Retinal pigment epithelial cell (primary cell): ENCODE measurements around the gene MARS1.

Experiments used
- DNase-seq: peaks from one replicate; pipeline ENCODE4 v3.0.0-alpha.2; 2010; ENCODE audit warnings: low read depth
- H3K4me3 ChIP-seq: 2 replicates; pipeline ENCODE4 v1.5.1; 2011; ENCODE audit warnings: mild to moderate bottlenecking, low read length, control low read depth, moderate library complexity
- TF ChIP-seq, protein P1 (sequence below): conservative IDR thresholded peaks from 2 replicates; pipeline ENCODE4 v1.5.1; 2011; ENCODE audit warnings: low read depth, low read length, control low read depth, inconsistent platforms

The MARS1 gene

DNA sequence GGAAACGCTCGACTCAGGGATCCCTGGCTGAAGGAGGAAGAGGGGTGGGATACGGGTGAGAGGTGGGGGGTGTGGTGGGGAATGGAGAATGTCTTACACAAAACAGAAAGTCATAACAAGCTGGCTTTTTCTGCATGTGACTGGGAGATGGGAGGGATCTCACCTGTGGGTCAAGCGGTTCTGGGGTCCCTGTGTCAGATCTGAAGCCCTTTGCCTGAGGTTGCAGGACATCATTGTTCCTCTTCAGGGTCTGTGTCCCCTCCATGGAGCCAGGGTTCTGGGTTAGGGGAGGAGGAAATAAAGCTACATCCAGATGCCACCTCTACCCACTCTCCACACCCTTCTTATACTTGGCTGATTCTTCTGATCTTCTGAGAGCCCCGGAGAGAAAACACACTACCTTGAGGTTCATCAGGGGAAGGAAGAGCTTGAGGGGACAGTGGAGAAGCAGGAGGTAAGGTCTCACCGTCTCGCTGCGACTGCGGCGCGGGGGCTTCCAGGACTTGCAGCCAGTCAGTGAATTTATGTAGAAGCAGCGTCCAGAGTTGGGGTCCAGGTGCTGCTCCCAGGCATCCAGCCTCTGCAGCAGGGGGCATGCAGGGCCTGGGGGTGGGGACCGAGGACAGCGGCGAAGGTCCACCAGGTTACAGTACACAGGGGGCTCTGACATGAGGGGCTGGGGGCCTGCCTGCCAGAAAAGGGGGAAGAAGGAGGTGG, 10.7 kb upstream of the MARS1 start:
- DNase-seq, result no peak
- H3K4me3 ChIP-seq, result no peak overlapping the region
- TF ChIP-seq, protein P1, sequence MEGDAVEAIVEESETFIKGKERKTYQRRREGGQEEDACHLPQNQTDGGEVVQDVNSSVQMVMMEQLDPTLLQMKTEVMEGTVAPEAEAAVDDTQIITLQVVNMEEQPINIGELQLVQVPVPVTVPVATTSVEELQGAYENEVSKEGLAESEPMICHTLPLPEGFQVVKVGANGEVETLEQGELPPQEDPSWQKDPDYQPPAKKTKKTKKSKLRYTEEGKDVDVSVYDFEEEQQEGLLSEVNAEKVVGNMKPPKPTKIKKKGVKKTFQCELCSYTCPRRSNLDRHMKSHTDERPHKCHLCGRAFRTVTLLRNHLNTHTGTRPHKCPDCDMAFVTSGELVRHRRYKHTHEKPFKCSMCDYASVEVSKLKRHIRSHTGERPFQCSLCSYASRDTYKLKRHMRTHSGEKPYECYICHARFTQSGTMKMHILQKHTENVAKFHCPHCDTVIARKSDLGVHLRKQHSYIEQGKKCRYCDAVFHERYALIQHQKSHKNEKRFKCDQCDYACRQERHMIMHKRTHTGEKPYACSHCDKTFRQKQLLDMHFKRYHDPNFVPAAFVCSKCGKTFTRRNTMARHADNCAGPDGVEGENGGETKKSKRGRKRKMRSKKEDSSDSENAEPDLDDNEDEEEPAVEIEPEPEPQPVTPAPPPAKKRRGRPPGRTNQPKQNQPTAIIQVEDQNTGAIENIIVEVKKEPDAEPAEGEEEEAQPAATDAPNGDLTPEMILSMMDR, result no peak

DNA sequence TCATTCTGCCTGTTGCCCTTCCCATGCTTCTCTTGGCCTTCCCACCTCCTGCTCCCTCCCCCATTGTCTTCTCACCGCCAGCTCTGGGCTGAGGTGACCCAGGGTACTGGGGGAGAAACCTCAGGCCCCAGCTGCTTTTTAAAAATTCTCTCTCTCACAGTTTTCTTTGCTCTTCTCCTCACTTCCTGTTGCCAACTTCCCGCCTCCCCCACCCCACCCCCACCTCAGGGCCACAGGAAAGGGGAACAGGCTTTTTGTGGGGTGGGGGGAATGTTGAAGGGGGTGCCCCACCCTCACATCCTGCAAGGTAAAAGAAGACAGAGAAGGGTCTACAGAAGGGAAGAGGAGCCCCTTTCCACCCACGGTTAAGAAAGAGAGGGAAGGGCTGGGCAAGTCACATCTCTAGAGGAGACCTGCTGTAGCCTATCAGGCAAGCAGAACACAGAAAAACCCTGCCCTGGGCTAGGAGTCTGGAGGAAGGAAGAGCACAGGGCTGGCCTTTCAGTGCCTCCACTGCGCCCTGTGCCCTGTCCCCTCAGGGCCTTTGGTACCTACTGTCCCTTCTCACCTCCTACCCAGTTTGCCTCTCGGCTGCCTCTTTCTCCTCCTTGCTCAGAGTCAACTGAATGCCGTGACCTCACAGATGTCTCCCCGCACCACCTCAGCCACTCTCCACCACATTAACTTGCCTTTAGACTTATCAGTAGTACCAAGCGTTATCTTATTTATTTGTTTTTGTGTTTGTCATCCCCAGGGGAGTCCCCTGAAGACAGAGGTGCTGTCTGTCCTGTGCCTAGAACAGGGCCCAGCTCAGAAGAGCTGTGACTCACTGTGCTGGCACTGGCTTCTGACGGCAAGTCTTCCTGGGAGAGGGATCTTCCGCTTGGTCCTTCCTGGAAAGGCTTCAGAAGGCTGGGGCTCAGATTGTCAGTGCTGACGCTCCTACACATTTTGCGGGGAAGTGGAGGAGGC, 9.9 kb upstream of the MARS1 start:
- H3K4me3 ChIP-seq, result no peak overlapping the region
- TF ChIP-seq, protein P1, result no peak
- DNase-seq, result no peak

GRCh38 chr12:57479043-57479375, 8.9 kb upstream of the MARS1 start:
- DNase-seq, result no peak
- H3K4me3 ChIP-seq, result no peak overlapping the region

DNA sequence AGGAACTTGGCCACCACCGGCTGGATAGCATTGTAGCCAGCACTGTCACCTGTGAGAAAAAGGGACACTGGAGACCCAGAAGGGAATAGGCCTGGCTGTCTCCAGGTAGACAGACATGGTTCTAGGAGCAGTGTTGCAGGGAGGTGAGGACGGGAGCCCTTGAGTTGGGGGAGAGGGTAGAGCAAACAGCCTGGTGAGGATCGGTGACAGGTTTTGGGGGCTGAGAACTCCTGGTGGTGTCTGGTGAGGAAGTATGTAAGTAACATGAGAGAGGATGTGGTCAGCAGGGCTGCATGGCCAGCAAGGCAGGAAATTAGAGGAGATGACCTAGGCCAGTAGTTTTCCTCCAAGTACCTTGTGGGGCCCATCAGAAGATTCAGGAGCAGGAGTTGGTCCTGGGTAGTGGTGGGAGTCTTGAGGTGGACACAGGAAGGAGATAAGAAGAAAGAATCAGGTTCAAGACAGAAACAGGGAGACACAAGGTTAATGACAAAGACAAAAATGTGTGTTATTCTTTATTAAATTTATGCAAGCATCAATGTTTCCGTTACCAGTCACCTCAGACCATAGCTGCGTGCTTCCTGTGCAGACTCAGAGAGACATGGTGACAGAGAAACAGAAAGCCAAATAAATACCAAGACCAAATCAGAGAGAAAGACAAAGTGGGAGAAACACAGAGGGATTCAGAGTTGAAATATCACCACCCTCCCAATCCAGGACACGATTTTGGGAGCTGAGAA, 8.3 kb upstream of the MARS1 start, which contains the start of gene ARHGAP9:
Gene ARHGAP9 (minus strand): TSS at position 491 of the 740 bp plus-strand sequence. CDS start 460 bp downstream, at position 31.
- no peak within 1 kb of the TSS for H3K4me3 ChIP-seq
- TF ChIP-seq, protein P1, result no peak
- no peak for DNase-seq

More at GRCh38 chr12:57479043-57479375, 8.9 kb upstream of the MARS1 start:
- TF ChIP-seq, protein P1, result no peak

GRCh38 chr12:57481671-57482070, 6.2 kb upstream of the MARS1 start:
- H3K4me3 ChIP-seq, result no peak overlapping the region
- DNase-seq, result no peak
- TF ChIP-seq, protein P1, result no peak

DNA sequence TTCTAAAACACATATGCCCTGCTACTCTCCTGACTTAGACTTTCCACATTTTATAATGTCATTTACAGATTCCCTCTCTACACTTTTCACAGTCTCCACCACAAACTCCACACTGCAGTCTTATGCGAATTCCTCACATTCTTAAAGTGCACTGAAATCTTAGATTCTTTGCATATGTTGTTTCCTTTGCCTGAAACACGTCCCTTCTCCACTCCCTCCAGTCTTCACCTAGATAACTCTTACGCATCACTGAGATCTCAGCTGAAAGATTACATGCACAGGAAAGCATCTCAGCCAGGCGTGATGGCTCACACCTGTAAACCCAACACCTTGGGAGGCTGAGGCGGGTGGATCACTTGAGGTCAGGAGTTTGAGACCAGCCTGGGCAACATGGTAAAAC, 4.4 kb upstream of the MARS1 start:
- DNase-seq, result no peak
- TF ChIP-seq, protein P1, result no peak
- H3K4me3 ChIP-seq, result no peak overlapping the region
